GM12872 (cell line): ENCODE measurements around the gene RABGGTB.

Source experiments
- TF ChIP-seq, protein P1 (sequence below): IDR thresholded peaks from 3 replicates; pipeline ENCODE4 v1.5.1; 2011; ENCODE audit warnings: low read depth, mild to moderate bottlenecking, low read length, moderate library complexity; ENCODE audit not compliant: insufficient read depth

Gene RABGGTB

GRCh38 chr1:75794382-75794781 lies 8.3 kb downstream of the RABGGTB start:
- TF ChIP-seq, protein P1, sequence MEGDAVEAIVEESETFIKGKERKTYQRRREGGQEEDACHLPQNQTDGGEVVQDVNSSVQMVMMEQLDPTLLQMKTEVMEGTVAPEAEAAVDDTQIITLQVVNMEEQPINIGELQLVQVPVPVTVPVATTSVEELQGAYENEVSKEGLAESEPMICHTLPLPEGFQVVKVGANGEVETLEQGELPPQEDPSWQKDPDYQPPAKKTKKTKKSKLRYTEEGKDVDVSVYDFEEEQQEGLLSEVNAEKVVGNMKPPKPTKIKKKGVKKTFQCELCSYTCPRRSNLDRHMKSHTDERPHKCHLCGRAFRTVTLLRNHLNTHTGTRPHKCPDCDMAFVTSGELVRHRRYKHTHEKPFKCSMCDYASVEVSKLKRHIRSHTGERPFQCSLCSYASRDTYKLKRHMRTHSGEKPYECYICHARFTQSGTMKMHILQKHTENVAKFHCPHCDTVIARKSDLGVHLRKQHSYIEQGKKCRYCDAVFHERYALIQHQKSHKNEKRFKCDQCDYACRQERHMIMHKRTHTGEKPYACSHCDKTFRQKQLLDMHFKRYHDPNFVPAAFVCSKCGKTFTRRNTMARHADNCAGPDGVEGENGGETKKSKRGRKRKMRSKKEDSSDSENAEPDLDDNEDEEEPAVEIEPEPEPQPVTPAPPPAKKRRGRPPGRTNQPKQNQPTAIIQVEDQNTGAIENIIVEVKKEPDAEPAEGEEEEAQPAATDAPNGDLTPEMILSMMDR = no peak

DNA sequence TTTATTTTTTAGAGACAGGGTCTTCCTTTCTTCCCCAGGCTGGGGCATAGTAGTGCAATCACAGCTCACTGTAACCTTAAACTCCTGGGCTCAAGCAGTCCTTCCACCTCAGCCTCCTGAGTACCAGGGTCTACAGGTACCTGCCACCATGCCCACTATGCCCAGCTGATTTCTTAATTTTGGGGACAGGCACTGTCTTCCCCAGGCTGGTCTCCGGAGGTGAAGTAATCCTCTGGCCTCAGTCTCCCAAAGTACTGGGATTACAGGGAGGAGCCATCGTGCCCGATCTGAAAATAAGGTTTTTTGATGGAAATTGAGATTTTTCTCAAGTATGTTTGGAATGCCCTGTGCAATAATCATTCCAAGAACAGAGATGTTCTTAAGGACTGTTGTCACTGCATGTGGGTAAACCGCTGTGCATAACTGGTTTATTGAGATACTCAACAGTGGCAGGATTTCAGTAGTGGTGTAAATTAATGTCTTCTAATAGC lies 9.7 kb downstream of the RABGGTB start:
- TF ChIP-seq, protein P1 = no peak

DNA sequence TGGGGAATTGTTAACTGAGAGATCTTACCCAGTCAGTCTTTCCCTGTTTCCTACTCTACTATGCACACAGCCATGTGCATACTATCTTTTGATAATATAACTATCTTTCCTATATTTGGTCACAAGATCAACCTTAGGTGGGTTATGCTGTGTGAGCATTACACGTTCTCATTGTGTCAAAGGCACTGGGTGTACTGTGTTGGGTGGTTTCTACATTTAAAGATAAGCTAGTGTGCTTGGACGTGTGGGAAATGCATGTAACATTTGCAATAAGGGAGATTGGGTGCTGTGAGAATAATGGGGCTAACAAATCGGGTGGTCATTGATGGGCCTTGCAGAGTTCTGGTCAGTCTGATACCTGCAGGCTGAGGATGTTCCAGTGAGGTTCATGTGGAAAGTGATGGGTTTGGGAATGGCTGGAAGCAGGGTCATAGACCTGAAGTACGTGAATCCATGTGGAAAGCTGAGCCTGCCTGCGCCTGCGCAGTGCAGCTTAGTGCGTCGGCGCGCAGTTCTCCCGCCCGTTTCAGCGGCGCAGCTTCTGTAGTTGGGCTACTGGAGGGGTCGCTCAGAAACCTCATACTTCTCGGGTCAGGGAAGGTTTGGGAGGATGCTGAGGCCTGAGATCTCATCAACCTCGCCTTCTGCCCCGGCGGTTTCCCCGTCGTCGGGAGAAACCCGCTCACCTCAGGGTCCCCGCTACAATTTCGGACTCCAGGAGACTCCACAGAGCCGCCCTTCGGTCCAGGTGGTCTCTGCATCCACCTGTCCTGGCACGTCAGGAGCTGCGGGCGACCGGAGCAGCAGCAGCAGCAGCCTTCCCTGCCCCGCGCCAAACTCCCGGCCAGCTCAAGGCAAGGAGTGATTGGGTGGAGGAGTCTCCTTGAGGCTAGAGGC lies 10.6 kb downstream of the RABGGTB start, which contains the start of gene MSH4:
TSS of gene MSH4 (plus strand) at position 507 of the 897 bp plus-strand sequence. CDS start at position 611, 104 bp downstream.
- TF ChIP-seq, protein P1 = no peak

DNA sequence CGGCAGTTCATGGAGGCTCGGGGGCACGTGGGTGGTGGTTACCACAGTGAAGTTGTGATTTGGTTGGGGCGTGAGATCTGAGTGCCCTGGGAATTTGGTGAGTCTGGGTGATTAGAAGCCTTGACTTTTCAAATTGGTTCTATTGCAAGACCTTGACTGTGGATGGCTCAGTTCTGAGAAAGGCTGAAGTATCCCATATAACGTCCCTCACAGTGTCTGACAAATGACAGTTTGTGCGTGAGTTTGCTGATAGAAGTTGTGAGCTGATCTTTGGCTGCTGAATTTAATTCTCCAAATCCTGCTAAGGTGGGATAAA lies 11.2 kb downstream of the RABGGTB start:
- TF ChIP-seq, protein P1 = no peak

GRCh38 chr1:75797606-75798216 lies 11.7 kb downstream of the RABGGTB start:
- TF ChIP-seq, protein P1 = no peak

DNA sequence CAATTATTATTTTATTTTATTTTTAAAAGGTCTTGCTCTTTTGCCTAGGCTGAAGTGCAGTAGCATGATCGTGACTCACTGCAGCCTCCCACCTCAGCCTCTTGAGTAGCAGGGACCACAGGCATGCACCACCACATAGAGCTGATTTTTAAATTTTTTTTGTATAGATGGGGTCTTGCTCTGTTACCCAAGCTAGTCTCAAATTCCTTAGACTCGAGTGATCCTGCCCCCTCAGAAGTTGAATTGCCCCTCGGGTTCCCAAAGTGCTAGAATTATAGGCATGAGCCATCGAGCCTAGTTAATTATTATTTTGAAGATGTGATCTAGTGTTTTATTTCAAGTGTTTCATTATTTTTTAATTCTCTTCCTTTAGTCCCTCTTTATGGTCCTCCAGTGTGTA lies 22.9 kb downstream of the RABGGTB start:
- TF ChIP-seq, protein P1 = no peak

DNA sequence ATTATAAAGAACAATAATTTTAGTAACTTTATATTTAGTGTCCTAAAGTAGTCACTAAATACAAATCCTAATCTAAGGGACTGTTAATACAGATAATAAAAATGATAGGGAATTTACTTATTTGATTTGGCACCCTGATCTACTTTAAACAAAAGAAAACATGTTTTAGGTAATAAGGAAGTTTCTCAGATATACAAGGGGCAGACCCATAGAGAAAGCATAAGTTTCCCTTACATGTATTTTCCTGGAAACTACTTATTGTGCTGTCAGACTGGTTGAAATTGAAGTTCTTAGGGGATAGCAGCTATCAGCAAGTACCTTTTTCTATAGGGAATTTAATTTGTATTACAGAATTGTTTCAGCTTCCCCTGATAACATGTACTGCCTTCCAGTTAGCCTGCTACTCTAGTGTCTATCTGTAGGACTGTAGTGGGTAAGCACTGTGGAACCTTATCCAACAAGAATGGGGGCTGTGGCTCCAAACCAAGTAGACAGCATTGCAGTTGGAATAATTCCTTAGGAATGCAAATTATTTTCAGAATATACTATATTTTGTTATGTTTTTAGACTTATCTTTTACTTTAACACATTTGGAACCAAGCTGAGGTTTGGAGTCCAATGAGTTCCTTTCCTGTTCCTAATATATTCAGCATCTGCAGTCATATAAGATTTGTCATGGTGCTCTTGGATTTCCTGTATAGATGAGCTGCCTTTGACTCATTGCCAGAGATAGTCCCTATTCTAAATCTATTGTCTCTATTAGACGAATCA lies 25.3 kb downstream of the RABGGTB start:
- TF ChIP-seq, protein P1 = no peak
